ENCODE measurements around the gene DIAPH1.

- TF ChIP-seq, protein P1, sequence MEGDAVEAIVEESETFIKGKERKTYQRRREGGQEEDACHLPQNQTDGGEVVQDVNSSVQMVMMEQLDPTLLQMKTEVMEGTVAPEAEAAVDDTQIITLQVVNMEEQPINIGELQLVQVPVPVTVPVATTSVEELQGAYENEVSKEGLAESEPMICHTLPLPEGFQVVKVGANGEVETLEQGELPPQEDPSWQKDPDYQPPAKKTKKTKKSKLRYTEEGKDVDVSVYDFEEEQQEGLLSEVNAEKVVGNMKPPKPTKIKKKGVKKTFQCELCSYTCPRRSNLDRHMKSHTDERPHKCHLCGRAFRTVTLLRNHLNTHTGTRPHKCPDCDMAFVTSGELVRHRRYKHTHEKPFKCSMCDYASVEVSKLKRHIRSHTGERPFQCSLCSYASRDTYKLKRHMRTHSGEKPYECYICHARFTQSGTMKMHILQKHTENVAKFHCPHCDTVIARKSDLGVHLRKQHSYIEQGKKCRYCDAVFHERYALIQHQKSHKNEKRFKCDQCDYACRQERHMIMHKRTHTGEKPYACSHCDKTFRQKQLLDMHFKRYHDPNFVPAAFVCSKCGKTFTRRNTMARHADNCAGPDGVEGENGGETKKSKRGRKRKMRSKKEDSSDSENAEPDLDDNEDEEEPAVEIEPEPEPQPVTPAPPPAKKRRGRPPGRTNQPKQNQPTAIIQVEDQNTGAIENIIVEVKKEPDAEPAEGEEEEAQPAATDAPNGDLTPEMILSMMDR (conservative IDR thresholded peaks at IDR 0.05 in 1 of 2, IDR thresholded peaks at IDR 0.05 in 1 of 2; ENCODE audit: extremely low read depth in 1 of 2, insufficient read depth in 1 of 2, low read depth in 1 of 2, low read length in 2 of 2): no peak
- no peak for TF ChIP-seq EZH2 (IDR thresholded peaks at IDR 0.05; ENCODE audit: borderline replicate concordance, low read length)
Observed at GRCh38 chr5:141496038-141496437, 122.8 kb downstream of the DIAPH1 start.

Measured in mammary epithelial cell (primary cell).